ENCODE data around the gene D2HGDH.
"Not testable (repeated sequence)": the region's sequence is repeated elsewhere in the genome, so short reads cannot be mapped to it uniquely, and the experiment has no call there.

D2HGDH gene

DNA sequence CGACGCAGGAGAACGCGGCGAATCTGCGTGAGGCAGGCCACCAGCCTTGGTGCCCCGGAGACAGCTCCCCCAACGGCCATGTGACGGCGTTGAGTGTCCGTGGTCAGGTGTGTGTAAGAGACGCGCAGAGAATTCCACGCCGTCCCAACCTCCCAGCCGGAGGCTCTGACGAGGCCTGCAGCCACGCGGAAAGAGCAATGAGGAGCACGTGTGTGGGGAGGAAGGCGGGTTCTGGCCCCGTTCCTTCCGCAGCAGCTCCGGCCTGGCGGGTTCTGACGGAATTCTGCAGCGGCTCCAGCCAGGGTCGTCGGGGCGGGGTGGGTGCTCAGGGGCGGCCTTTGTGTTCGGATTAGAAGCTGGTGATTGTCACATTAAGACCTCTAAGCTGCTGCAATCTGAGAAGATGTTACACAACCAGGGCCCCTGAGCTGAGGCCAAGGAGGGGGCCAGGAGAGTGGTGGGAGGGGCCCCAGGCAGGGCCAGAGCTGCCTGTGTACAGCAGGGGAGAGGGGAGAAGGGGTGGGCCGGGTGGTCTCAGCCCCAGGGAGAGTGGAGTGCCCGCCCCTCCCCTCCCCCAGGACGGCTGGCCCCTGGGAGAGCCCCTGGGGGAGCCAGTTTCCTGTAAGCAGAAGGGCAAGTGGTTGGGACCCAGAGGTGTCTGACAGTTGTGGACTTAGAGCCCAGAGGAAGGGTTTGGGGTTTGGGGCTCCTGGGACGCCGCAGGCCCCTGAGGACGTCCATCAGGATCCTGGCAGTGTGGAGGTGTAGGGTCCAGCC is 37.0 kb downstream of the D2HGDH start:
- no peak for DNase-seq

DNA sequence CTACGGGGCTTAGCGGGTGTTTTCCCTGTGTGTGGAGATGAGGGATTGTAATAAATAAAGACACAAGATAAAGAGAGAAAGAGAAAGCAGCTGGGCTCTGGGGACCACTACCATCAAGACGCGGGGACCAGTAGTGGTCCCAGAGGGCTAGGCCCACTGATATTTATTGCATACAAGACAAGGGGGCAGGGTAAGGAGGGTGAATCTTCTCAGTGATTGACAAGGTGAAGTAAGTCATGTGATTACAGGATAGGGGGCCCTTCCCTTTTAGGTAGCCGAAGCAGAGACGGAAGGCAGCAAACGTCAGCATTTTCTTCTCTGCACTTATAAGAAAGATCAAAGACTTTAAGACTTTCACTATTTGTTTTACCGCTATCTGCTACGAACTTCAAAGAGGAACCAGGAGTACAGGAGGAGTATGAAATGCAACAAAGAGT is 37.7 kb downstream of the D2HGDH start:
- DNase-seq = no peak

DNA sequence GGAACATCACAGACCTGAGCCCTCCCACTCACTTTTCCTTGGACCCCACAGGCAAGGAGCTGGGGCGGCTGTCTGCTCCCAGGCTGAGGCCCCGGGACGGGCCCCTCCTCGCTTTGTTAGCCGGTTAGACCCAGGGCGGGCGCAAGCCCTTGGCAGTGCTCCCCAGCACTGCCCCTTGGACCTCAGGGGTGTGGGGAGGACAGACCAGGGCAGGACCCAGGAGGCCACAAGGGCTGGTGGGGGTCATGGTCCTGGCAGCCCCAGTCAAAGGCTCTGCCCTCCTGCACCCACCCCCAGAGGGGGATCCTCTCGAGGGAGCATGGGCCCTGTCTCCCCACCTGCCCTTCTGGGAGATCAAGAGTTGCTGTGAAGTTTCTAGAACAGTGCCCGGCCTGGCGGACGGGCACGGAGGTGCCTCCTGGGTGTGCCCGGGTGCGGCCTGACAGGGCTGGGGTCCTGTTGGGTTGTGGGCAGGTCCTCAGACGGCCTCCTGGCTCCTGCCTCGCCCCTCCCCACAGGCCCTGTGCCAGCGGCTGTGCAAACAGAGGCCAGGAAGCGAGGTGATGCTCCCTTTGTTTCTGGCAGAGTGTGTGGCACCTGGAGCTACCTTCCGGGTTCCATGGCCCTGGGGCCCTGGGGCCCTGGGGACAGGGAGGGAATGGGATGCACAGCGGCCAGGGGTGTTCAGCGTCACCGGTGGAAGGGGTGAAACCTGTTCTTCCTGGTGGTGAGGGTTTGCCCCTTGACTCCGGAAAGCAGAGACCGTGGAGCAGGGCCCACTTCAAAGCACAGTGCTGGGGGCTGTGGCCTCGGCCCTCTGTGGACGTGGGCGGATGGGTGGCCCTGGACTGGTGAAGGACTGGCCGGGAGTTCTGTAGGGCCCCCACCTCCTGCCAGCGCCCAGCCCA is 39.3 kb downstream of the D2HGDH start:
- DNase-seq = no peak

DNA sequence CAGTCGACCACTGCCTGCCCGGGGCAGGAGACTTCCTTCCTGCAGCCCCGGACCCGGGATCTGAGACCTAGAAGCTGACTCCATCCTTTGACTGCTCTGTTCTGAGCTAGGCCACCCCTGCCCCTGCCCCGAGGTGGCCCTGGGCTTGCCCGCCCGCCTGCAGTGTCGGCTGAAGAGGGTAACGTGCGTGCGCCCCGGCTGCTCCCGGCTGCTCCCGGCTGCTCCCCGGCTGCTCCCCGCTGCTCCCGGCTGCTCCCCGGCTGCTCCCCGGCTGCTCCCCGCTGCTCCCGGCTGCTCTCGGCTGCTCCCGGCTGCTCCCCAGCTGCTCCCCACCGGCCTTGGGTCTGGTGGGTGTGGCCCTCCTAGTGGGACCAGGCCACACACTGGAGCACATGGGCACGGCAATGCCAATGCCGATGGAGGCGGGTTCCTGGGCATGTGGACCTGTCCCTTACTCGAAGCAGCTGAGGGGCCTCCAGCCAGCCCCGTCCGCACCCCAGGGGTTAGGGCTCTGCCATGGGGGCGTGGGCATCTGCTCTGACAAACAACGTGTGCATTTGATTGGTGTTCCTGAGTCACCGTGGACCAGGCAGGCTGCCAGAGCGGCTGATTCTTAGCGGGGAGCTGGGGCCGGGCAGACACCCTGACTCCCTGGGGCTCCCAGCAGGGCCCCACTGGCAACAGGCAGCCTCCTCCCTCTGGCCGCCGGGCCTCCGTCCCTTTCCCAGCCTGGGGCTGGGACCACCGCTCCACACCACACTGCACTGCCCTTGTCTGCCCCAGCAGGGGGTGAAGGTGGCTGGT is 40.2 kb downstream of the D2HGDH start:
- DNase-seq = no peak

DNA sequence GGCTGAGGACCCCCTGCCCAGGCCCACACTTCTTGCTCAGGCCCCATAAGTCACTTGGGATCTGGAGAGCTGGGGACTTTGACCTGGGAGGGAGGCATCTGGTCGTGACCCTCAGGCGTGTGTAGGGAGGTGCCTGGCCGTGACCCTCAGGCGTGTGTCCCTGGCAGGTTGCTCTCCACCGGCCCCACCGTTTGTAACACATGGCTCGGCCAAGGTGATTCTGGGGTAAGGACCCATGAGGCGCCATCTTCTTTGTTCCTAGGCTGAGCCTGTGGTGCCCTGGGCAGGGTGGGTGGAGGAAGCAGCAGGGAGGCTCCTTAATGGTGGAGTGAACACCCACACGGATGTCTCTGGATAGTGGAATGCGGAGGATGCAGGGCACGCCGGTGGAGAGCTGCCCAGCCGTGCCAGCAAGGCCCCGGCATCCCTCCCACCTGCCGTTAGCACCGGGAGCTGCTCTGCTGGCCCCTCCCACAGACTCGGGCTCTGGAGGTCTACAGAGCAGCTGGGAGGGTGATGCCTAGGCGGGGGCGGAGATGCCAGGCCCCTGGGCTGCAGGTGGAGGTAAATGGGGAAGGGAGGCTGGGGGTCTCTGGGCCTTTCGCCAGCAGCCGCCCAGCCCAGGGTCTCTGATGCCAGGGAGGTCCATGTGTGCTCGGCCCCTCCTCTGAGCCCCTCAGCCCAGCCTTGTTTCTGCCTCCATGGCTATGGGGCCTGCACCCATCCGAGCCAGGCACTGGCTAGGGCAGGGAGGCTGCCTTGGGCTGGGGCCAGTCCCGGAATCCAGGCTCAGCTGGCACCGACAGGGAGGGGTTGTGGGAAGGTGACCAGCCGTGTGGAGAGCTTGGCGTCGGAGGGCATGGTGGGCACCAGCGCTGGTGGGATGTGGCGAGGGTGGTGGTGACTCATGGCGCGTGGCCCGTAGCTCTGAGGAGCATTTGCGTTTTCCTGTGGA is 41.1 kb downstream of the D2HGDH start:
- no peak for DNase-seq

DNA sequence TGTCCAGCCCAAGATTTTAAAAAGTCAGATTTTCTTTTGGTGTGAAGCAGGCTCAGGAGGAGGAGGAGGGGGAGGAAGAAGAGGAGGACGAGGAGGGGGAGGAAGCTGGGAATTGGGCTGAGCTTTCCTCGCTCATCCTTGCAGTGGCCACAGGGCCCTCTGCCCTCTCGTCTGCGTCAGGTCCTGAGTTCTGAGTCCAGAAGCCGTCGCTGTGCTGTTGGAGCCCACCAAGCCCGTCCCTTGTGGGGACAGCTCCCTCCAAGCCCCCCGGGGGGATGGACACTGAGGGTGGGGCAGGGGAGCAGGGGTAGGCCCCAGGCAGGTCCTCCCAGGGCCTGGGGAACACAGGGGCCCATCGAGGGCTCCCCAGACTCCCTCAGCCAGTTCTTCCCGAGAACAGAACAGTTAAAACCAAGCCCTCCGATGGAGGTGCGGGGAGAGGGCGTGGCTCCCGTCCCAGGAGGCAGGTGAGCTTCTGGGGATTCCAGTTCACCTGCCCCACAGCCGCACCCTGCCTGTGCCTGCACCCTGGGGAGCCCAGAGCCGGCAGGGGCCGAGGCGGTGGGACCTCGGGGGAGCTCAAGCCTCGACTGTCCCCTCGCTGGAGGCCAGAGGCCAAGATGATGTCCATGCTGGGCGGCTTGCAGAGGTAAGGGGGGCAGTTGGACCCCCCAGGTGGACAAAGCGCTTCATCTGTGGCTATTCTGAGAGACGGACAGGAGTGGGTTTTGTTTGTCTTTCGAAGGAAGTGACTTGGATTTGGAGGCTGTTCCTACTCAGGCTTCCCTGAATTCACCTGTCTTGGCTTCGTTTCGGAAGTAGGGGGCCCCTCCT is 42.1 kb downstream of the D2HGDH start, which contains the start of gene GAL3ST2:
Gene GAL3ST2 (plus strand): TSS at position 487 of the 834 bp plus-strand sequence. CDS start 134 bp downstream, at position 621.
- no peak for DNase-seq

DNA sequence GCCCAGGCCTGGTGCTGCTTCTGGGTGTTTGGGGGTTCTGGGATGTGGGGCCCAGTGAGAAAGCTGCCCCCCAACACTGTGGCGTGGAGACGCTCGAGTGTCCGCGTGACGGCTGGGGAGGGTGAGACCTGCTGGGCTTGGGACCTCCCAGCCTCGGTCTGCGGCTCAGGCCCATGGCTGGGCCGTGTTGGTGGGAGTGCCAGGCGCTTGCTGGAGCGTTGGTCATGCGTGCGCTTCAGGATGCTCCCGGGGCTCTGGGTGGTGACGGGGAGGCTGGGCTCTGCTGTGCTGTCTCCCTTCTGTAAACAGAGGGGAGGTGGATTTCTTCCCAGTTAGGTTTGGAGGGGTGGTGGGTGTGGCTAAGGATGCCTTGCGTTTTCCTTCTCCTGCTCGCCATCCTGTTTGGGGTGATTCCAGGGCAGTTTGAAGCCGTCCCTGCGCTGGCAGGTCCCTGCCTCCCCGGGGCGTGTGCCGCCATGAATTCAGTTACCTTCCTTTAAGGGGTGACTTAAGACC is 42.8 kb downstream of the D2HGDH start:
- no peak for DNase-seq

DNA sequence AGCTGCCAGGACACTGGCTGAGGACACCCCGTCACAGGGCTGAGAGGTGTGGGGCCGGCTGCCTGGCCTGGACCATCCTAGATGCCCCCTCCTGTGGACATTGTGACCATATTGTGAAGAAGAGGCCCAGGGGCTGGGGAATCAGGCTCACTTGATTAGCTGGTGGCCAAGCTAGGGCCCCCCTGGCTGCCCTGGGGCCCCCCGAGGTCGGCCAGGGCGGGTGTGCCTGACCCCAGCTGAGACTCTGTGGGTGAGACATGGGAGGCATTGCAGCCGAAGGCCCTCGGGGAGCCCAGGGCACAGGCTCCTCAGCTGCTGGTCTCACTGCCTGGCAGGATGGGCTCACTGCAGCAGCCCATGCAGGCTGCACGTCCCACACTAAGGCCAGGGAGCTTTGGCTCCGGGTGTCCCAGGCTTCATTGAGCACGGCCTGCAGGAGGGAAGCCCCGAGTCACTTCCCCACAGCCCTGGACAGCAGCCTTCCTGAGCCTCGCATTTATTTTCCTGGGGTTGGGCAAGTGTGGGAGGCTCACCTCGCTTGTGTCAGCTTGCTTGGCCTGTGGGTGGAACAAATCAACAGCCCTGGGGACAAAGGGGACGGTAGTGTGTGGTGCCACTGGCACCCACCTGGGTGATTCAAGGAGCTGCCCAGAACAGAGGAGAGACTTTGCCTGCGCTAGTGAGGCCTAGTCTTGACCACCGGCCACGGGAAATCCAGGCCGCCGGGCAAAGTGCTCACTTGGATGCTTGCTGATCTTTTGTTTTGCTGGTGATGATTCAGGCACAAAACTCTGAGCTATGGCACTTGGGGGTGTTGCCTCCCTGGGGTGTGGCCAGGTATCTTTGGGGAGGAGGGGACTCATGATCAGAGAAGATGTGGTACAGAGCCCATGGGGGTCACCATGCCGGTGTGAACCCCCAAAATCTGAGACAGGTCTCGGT is 43.5 kb downstream of the D2HGDH start:
- DNase-seq = no peak

DNA sequence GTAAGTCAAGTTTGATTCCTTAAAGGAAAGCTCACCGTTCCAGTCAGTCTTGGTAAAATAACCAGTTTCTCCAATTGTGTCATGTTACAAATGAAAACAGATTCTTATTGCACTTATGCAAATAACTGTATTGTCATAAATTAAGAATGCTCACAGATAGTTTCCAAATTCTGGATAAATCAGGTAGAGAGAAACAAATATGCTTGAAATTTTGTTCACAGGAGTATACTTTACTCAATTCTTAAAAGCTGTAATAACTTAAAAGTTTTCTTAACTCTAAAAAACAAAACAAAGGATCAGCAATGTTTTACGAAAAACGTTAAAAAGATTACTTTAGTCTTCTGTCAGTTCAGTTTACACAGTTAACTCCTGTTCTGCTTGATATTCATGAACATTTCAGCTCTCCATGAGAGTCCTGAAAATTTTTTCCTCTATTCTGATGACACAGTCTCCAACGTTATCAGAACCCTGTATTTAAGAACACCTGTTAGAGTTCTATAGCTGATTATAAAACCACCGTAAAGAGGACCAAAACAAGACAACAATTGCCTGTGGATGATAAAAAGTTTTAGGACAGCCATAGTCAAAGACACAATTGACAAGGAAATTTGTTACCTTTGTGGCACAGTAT is 46.6 kb downstream of the D2HGDH start:
- DNase-seq = no peak

DNA sequence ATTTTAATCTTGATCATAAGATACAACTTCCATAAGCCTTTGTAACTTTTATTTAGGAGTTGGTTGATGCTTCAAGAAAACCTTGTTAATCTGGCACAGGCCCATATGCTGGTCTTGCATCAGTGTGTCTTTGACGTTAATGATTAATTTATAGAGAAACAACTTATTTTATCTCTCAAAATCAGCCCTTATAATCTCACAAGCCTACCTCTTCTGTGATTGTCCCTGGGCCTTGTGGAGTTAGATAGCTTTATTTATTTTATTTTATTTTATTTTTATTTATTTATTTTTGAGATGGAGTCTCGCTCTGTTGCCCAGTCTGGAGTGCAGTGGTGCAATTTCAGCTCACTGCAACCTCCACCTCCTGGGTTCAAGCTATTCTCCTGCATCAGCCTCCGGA is 47.6 kb downstream of the D2HGDH start:
- not testable (repeated sequence) for DNase-seq

DNA sequence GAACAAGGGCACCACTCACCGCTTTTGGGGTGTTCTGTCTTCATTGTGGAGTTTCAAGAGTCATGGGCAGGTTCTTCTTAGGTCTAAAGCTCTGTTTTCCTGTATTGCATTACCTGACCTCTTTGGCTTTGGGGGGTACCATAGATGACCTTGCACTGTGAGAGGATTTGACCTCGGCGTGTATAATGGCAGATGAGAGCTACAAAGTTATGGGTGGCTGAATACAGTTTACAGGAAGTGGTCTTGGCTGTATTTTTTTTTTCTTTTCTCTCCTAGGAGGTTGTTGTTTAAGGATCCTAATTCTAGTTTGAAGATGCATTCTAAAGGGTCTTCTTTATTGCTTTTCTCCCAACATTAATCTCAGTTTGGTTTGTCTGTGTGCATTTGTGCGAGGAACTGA is 53.7 kb downstream of the D2HGDH start:
- DNase-seq = no peak

DNA sequence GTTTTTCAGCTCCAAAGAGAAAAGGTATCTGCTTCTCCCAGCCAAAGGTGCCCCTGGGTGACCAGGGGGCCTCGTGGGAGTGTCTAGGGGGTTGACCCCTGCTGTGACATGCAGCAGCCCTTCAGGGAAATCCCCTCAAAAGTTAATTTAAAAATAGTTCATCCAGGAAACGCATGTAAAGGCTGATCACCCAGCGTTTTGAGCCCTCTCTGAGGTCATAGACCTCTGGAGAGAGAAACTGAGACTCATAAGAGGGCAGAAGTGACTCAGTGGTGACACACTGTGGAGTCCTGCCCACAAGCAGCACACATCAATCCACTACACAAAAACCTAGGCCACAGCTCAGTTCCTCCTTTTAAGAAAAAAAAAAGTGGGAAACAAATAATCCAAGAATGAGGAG is 54.1 kb downstream of the D2HGDH start:
- DNase-seq = no peak

DNA sequence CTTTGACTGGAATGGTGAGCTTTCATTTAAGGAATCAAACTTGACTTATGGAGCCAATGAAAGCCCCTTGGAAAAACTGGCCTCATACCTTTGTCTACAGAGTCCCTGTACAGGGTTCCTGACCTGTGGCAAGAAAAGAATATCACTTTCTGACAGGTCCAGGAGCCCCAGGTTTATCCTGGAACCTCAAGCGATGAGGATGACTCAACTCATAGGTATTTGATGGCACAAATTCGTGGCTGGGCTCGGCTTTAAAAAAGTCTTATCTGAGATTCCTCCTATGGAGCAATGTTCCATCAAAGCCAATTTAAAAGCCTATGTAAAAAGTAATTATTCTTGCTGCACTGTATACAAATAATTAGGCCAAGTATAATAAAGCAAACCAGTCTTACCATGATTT is 57.0 kb downstream of the D2HGDH start:
- not testable (repeated sequence) for DNase-seq

DNA sequence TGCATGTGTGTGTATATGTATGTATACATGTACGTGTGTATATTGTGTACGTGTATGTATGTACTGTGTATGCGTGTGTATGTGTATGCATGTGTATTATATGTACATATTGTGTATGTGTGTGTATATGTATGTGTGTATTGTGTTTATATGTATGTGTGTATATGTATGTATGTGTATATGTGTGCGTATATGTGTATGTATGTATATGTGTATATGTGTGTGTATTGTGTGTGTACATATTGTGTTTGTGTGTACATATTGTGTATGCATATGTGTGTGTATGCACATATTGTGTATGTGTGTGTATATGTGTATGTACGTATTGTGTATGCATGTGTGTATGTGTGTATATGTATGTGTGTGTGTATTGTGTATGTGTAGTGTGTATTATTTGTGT is 59.0 kb downstream of the D2HGDH start:
- DNase-seq = no peak

DNA sequence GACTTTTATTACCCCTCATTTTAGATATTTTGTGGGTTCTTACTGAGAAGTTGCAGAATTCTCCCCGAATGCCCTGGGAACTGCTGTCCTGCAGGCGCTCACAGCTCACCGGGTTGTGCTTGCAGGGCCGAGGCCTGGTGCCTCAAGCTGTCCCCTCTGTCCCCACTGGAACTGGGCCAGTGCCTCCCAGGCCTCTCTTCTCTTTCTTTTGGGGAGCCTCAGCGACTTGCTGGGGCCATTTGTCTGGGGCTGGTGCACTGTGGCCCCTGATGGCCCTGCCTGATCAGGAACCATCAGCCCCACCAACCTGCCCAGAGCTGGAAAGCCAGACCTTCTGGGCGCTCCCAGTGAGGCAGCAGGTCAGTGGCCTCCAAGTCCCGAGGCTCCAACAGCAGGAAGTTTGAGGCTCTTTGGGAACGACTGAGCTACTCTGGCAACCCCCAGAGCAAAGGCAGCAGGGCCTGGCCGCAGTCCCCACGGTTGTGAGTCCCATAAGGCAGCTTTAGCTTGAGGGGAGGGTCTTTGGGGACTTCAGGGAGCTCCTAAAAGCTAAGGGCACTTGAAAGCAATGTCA is 59.9 kb downstream of the D2HGDH start:
- no peak for DNase-seq

DNA sequence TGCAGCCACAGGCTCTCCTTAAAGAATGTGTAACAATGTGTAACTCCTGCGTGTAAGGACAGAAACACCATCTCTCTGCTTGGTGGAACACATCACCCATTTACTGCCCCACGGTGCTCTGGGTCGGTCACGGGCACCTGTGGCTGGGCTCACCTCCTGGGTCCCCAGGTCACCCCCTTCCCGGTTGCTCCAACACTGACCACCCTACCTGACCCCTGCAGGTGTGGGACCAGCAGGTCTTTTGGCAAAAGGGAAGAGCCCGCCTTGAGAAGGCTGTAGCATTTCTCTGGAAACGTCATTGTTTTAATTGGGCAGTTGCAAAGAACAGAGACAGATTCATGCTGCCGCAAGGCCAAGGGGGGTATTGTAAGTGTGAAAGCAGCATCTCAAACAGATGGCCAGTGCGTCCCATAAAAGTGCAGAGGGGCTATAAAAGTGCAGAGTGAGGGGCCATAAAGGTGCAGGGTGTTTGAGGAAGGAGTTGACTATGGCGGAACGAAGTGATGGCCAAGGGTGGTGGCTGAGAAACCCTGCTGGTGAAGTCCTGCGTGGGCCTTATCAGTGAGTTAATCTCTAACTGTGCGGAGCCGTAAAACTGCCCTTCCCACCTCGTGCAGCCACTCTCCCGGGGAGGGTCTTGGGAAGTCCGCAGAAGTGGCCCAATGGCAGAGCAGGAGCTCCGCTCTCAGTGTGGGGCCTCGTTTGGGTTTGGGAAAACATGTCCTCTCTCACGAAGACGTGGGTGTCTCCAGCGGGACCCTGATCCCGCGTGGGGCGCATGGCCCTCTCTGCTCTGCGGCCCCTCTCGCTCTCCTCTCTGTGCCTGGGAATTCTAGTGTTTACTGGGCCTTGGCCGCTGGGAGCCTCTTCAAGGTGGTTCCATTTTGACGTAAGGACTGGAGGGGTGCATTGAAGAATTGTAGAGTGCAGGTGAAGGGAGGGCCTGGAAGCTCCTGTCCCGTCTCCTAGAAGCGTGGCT is 60.9 kb downstream of the D2HGDH start:
- DNase-seq = no peak

DNA sequence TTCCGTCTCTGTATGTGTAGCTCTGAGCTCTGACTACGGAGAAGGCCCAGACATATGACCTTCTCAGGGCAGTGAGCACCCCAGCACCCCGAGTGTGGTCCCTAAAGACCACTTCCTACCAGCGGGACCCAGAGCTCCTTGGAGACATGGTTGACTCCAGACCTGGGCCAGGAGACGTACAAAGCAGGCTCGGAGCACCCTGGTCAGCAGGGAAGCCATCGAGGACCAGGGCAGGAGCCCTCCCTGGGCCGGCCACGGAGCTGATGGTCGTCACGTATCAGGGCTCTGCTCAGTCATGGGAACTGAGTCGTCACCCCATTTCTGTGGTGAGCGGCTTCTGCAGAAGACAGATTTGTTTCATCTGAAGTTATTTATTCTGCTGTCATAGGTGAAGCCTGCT is 61.8 kb downstream of the D2HGDH start:
- no peak for DNase-seq

All from NCI-H446 (cell line).